ACC112 (cell line): ENCODE data around the gene ABCD3.

Experiments
- H2AFZ ChIP-seq: fragments of 200-600 bp; sonication (generic); one replicate; pipeline ENCODE4 v1.6.0; 2017; ENCODE audit warnings: antibody characterized with exemption, low read length; ENCODE audit not compliant: unreplicated experiment
- H3K27ac ChIP-seq: fragments of 200-600 bp; sonication (generic); 2 replicates; pipeline ENCODE4 v1.5.1; 2014; ENCODE audit warnings: low read depth, mild to moderate bottlenecking, antibody characterized with exemption, low read length, moderate library complexity
- H3K27me3 ChIP-seq: fragments of 200-600 bp; sonication (generic); 2 replicates; pipeline ENCODE4 v1.6.1; 2014; ENCODE audit warnings: mild to moderate bottlenecking, antibody characterized with exemption, low read length, moderate library complexity, mixed read lengths; ENCODE audit not compliant: insufficient read depth
- H3K36me3 ChIP-seq: fragments of 200-600 bp; sonication (generic); 2 replicates; pipeline ENCODE4 v1.6.1; 2016; ENCODE audit warnings: mild to moderate bottlenecking, antibody characterized with exemption, low read length, moderate library complexity, mixed read lengths; ENCODE audit not compliant: insufficient read depth
- H3K4me1 ChIP-seq: fragments of 200-600 bp; sonication (generic); one replicate; pipeline ENCODE4 v1.6.1; 2016; ENCODE audit warnings: low read length, mixed read lengths; ENCODE audit not compliant: insufficient read depth, unreplicated experiment, control insufficient read depth
- H3K4me3 ChIP-seq: fragments of 200-600 bp; sonication (generic); 2 replicates; pipeline ENCODE4 v1.5.1; 2014; ENCODE audit warnings: mild to moderate bottlenecking, low read depth, low read length
- H3K79me2 ChIP-seq: fragments of 200-600 bp; sonication (generic); one replicate; pipeline ENCODE4 v1.6.0; 2016; ENCODE audit warnings: low read length; ENCODE audit not compliant: control insufficient read depth, unreplicated experiment, insufficient read depth

The ABCD3 gene

GRCh38 chr1:94526152-94526980, 108.2 kb downstream of the ABCD3 start:
- 0 out of 2 replicates have a peak, but pooled peaks cover 7% of the 10 kb centered on the region for H3K36me3 ChIP-seq
- no peaks in the 10 kb centered on the region for H3K79me2 ChIP-seq
- H3K27me3 ChIP-seq = no peaks in the 10 kb centered on the region
- no peaks in the 10 kb centered on the region for H3K4me1 ChIP-seq
- H3K4me3 ChIP-seq = no peak overlapping the region
- H3K27ac ChIP-seq = no peak overlapping the region
- H2AFZ ChIP-seq = no peak overlapping the region

DNA sequence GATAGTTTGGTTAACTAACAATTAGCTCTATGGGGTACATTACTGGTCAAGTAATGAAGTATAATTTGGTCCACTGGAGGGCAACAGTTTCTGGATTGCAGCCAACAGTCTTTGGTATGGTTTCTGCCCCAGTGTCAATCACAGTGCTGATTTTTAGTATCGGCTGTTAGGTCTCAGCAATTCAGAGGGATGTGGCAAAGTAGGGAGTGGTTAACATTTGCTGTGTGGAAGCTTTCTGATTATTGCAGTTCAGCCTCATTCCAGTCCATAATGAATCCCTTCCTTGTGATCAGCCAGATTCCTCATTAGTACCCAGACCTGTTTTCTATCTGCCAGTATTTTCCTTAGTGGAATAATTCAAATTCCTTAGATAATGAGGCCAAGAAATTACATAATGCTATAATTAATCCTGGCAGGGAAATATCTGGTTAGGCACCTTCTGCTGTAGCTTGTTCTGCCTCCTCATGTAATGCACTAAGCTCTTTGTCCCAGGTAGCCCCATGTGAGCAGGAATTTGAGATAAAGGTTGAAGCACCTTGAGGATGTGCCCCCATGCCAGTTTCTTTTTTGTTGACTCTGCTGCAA, 109.3 kb downstream of the ABCD3 start:
- no peak overlapping the region for H2AFZ ChIP-seq
- H3K4me3 ChIP-seq = no peak overlapping the region
- no peaks in the 10 kb centered on the region for H3K4me1 ChIP-seq
- no peaks in the 10 kb centered on the region for H3K79me2 ChIP-seq
- no peaks in the 10 kb centered on the region for H3K27me3 ChIP-seq
- H3K27ac ChIP-seq = no peak overlapping the region
- H3K36me3 ChIP-seq = peaks cover 14% of the 10 kb centered on the region; the same call in 1 of the 2 replicates

DNA sequence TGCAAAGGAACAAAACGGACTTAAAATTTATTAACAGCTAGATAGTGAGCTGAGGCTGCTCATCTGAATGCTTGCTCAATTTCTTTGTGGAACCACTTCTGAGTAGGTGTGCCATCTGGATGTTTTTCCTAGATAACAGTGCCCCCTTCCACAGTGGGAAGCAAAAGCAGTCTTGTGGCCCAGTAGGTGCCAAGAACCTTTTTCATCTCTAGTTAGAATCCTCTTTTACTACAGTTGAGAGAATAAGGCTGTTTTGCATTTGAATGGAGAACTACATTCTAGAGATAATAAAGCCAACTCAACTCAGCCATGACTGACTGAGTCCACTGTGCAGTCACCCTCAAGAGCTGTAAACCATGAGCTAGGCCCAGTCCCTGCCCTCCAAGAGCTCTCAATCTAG, 110.1 kb downstream of the ABCD3 start:
- no peak overlapping the region for H3K27ac ChIP-seq

GRCh38 chr1:94528826-94529225, 110.6 kb downstream of the ABCD3 start:
- no peaks in the 10 kb centered on the region for H3K4me1 ChIP-seq
- no peak overlapping the region for H3K27ac ChIP-seq
- H3K4me3 ChIP-seq = no peak overlapping the region
- H2AFZ ChIP-seq = no peak overlapping the region
- H3K27me3 ChIP-seq = no peaks in the 10 kb centered on the region
- no peaks in the 10 kb centered on the region for H3K79me2 ChIP-seq
- H3K36me3 ChIP-seq = peaks cover 17% of the 10 kb centered on the region; the same call in 1 of the 2 replicates

More for the DNA sequence above, 110.1 kb downstream of the ABCD3 start:
- no peaks in the 10 kb centered on the region for H3K79me2 ChIP-seq
- H3K4me1 ChIP-seq = no peaks in the 10 kb centered on the region
- H3K4me3 ChIP-seq = no peak overlapping the region
- H3K27me3 ChIP-seq = no peaks in the 10 kb centered on the region
- H2AFZ ChIP-seq = no peak overlapping the region
- H3K36me3 ChIP-seq = peaks cover 17% of the 10 kb centered on the region; the same call in 1 of the 2 replicates

DNA sequence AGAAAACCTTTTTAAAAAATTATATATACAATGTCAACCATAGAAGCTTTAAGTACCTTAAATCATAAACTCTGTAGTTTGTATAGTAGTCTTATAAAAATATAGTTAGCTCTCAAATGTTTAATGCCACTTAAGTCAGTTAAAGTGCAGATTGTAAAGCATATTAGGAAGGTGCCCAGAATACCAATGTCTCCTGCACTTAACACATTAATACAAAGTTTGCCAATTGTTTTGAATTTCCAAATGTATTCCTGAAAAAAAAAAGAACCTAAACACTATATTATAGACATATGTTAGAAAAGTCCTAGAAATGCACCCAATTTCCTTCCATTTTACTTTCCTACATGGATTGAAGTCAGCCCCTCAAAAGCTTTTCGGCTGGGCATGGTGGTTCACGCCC, 111.2 kb downstream of the ABCD3 start:
- no peaks in the 10 kb centered on the region for H3K4me1 ChIP-seq
- H3K27ac ChIP-seq = no peak overlapping the region
- no peaks in the 10 kb centered on the region for H3K27me3 ChIP-seq
- H3K79me2 ChIP-seq = no peaks in the 10 kb centered on the region
- peaks cover 19% of the 10 kb centered on the region for H3K36me3 ChIP-seq
- H3K4me3 ChIP-seq = no peak overlapping the region
- no peak overlapping the region for H2AFZ ChIP-seq

- Histone ChIP-seq H3K79me2 (no peaks in the 10 kb centered on the region), H3K27ac (no peak overlapping the region), H2AFZ (no peak overlapping the region), H3K4me3 (no peak overlapping the region), H3K27me3 (no peaks in the 10 kb centered on the region), H3K36me3 (peaks cover 26% of the 10 kb centered on the region), H3K4me1 (no peaks in the 10 kb centered on the region)
These were observed 112.2 kb downstream of the ABCD3 start for GRCh38 chr1:94530373-94530878.

DNA sequence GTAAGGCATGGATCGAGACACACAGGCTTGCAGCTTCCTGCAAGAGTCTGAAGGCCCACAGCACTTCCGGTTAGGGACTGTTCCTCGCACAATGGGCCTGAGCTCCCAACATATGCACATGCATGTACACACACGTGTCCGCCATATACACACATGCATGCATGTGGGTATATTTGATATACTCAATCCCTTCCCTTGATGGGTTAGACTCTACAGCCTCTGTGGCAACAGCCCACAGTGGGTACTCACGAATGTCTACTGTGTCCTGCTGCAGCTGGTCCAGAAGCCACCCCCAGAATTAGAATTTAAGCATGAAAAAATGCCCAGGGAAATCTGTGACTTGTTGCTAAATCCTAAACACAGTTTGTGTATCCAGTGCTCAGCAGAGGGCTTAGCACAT, 113.5 kb downstream of the ABCD3 start:
- Histone ChIP-seq H3K27ac (no peak overlapping the region), H3K36me3 (peaks cover 36% of the 10 kb centered on the region), H3K79me2 (peaks cover 5% of the 10 kb centered on the region), H3K27me3 (no peaks in the 10 kb centered on the region), H3K4me1 (no peaks in the 10 kb centered on the region), H2AFZ (no peak overlapping the region), H3K4me3 (no peak overlapping the region)

- no peak overlapping the region for H2AFZ ChIP-seq
- peaks cover 9% of the 10 kb centered on the region for H3K79me2 ChIP-seq
- H3K4me1 ChIP-seq = peaks cover 3% of the 10 kb centered on the region
- no peaks in the 10 kb centered on the region for H3K27me3 ChIP-seq
- peaks cover 36% of the 10 kb centered on the region for H3K36me3 ChIP-seq
- no peak overlapping the region for H3K4me3 ChIP-seq
- H3K27ac ChIP-seq = 0 out of 2 replicates have a peak overlapping the region, but pooled peaks have one; percentile 16
These were observed 113.9 kb downstream of the ABCD3 start for GRCh38 chr1:94532077-94532476.

- Histone ChIP-seq H3K36me3 (peaks cover 41% of the 10 kb centered on the region), H3K27me3 (no peaks in the 10 kb centered on the region), H2AFZ (no peak overlapping the region), H3K79me2 (peaks cover 39% of the 10 kb centered on the region), H3K4me1 (peaks cover 26% of the 10 kb centered on the region), H3K4me3 (no peak overlapping the region), H3K27ac (no peak overlapping the region)
These were observed 116.9 kb downstream of the ABCD3 start for GRCh38 chr1:94535095-94535494.

DNA sequence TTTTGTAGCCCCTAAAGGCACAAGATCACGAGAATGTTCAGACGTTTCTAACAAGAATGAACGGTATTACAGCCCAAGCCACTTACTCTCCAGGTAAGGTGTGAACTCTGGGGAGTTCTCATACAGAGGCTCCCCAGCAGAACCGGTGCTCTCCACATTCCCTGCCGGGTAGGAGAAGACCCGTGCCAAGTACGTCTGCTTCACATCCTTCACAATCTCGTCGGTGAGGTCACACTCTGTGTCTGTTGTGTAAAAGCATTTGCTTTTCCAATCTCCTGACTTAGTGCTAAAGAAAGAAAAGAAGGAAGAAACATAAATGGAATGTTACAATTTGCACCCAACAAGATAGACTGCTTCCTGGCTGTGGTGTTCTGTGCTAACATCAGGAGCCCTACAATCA, 117.7 kb downstream of the ABCD3 start:
- Histone ChIP-seq H3K36me3 (peaks cover 41% of the 10 kb centered on the region), H3K4me3 (no peak overlapping the region), H3K4me1 (peaks cover 27% of the 10 kb centered on the region), H2AFZ (no peak overlapping the region), H3K79me2 (peaks cover 47% of the 10 kb centered on the region), H3K27me3 (no peaks in the 10 kb centered on the region), H3K27ac (no peak overlapping the region)
